ENCODE measurements around the gene ADAT2. TPM values are rescaled to one million over a fixed set of nuclear protein-coding genes. Genes with fewer than 3 reads are reported as not detected.

Gene ADAT2
- polyA plus RNA-seq, 3 donors: 0.08 to 9.7 (median 0.51) TPM

DNA sequence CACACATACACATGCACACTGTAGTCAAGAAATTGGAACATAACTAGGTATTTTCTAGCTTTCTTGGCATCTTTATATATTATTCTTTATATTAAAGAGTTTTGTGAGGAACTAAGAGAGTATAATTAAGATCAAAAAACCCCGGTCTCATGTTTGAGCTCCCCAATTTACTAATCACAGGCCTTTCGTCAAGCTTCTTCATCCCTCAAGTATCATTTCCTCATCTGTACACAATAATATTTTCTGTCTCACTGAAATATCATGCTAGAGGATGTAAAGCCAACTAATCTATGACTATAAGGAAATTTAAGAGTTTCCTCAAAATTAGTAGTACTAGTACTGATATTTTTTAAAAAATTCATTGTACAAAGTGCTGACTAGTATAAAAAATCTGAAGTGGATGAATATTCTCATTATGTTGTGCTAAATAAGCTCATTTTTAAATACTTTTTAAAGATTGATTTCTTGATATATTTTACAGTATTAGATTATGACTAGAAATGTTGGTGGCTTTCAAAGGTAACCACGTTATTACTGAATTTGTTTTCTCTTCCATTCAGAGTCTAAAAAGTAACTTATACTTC is 28.1 kb upstream of the ADAT2 start:
- no peaks in the 10 kb centered on the region for H4K20me1 ChIP-seq (ENCODE audit: insufficient read depth, low read length)
- intact Hi-C loops (cut with micrococcal nuclease): no loop called here
- Mint-ChIP-seq H3K4me3 (no peak overlapping the region), H3K27me3 (ENCODE audit: low read depth in 3 of 3) (no peaks in the 10 kb centered on the region), H3K4me1 (peaks cover 6% of the 10 kb centered on the region), H3K27ac (no peak overlapping the region), H3K9me3 (peaks cover 0 to 1% (median 0%) of the 10 kb centered on the region in 7 donors), H3K36me3 (peaks cover 23 to 36% of the 10 kb centered on the region in 2 donors)
- no peak overlapping the region for H3K27ac ChIP-seq (ENCODE audit: low read depth in 1 of 2, low read length in 2 of 2)
- H3K4me1 ChIP-seq (ENCODE audit: control insufficient read depth in 1 of 2, insufficient read depth in 2 of 2, low read length in 2 of 2): no peaks in the 10 kb centered on the region
- no peak overlapping the region for H2AFZ ChIP-seq (ENCODE audit: insufficient read depth, low read depth, low read length, poor library complexity, severe bottlenecking)
- peaks cover 3 to 19% of the 10 kb centered on the region in 2 donors for H3K36me3 ChIP-seq (replicated peaks in 1 of 2; ENCODE audit: control insufficient read depth in 1 of 2, insufficient read depth in 2 of 2, low read length in 2 of 2)
- H3K9ac ChIP-seq (ENCODE audit: insufficient read depth, low read length, poor library complexity, severe bottlenecking): no peak overlapping the region
- no peaks in the 10 kb centered on the region for H3K9me3 ChIP-seq (replicated peaks in 1 of 2; ENCODE audit: control insufficient read depth in 1 of 2, insufficient read depth in 1 of 2, low read length in 2 of 2)
- DNase-seq: no peak
- WGBS (ENCODE audit: insufficient coverage): no CpG with 5 or more reads among the region's 3 CpGs
- H3K27me3 ChIP-seq (ENCODE audit: control insufficient read depth in 2 of 2, insufficient read depth in 2 of 2, low read length in 2 of 2): no peaks in the 10 kb centered on the region
- H3K79me2 ChIP-seq (ENCODE audit: insufficient read depth, low read length): no peaks in the 10 kb centered on the region
- no peak overlapping the region for H3K4me2 ChIP-seq (replicated peaks; ENCODE audit: extremely low read depth, low read length, poor library complexity, severe bottlenecking)
- TF ChIP-seq, protein P1, sequence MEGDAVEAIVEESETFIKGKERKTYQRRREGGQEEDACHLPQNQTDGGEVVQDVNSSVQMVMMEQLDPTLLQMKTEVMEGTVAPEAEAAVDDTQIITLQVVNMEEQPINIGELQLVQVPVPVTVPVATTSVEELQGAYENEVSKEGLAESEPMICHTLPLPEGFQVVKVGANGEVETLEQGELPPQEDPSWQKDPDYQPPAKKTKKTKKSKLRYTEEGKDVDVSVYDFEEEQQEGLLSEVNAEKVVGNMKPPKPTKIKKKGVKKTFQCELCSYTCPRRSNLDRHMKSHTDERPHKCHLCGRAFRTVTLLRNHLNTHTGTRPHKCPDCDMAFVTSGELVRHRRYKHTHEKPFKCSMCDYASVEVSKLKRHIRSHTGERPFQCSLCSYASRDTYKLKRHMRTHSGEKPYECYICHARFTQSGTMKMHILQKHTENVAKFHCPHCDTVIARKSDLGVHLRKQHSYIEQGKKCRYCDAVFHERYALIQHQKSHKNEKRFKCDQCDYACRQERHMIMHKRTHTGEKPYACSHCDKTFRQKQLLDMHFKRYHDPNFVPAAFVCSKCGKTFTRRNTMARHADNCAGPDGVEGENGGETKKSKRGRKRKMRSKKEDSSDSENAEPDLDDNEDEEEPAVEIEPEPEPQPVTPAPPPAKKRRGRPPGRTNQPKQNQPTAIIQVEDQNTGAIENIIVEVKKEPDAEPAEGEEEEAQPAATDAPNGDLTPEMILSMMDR (IDR thresholded peaks at IDR 0.05): no peak
- no peak overlapping the region for H3K4me3 ChIP-seq (replicated peaks in 1 of 3; ENCODE audit: low read depth in 2 of 3, low read length in 3 of 3)

DNA sequence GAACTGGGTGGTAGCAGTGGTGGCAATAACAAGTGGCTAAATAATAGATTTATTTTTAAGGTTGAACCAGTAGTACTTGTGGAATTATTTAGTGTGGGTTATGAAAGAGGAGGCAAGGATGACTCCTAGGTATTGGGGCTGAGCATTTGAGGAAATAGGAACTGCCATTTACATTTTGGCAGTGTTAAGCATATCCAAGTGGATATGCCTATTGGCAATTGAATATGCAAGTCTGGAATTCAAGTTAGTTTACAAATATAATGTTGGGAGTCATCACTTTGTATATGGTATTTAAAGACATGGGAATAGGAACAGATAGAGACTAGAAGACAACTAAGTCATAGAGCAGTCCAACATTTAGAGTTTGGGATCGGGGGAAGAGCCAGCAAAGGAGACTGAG is 26.1 kb upstream of the ADAT2 start:
- H3K4me2 ChIP-seq (replicated peaks; ENCODE audit: extremely low read depth, low read length, poor library complexity, severe bottlenecking): no peak overlapping the region
- peaks cover 37 to 50% of the 10 kb centered on the region in 2 donors for H3K36me3 Mint-ChIP-seq
- H3K9ac ChIP-seq (ENCODE audit: insufficient read depth, low read length, poor library complexity, severe bottlenecking): no peak overlapping the region

More for the DNA sequence above, 26.1 kb upstream of the ADAT2 start:
- Histone ChIP-seq H3K27me3 (ENCODE audit: control insufficient read depth in 2 of 2, insufficient read depth in 2 of 2, low read length in 2 of 2) (no peaks in the 10 kb centered on the region), H3K4me3 (replicated peaks in 1 of 3; ENCODE audit: low read depth in 2 of 3, low read length in 3 of 3) (no peak overlapping the region), H3K27ac (ENCODE audit: low read depth in 1 of 2, low read length in 2 of 2) (no peak overlapping the region), H3K79me2 (ENCODE audit: insufficient read depth, low read length) (no peaks in the 10 kb centered on the region), H3K4me1 (ENCODE audit: control insufficient read depth in 1 of 2, insufficient read depth in 2 of 2, low read length in 2 of 2) (no peaks in the 10 kb centered on the region), H4K20me1 (ENCODE audit: insufficient read depth, low read length) (no peaks in the 10 kb centered on the region), H3K36me3 (replicated peaks in 1 of 2; ENCODE audit: control insufficient read depth in 1 of 2, insufficient read depth in 2 of 2, low read length in 2 of 2) (peaks cover 12 to 39% of the 10 kb centered on the region in 2 donors), H3K9me3 (replicated peaks in 1 of 2; ENCODE audit: control insufficient read depth in 1 of 2, insufficient read depth in 1 of 2, low read length in 2 of 2) (no peaks in the 10 kb centered on the region), H2AFZ (ENCODE audit: insufficient read depth, low read depth, low read length, poor library complexity, severe bottlenecking) (no peak overlapping the region)
- H3K4me3 Mint-ChIP-seq: no peak overlapping the region
- H3K9me3 Mint-ChIP-seq: peaks cover 0 to 1% (median 0%) of the 10 kb centered on the region in 7 donors
- WGBS (ENCODE audit: insufficient coverage): 100% methylated on average over 1 of the region's 1 CpG
- no peaks in the 10 kb centered on the region for H3K27me3 Mint-ChIP-seq (ENCODE audit: low read depth in 3 of 3)
- no peak for DNase-seq
- TF ChIP-seq, protein P1 (IDR thresholded peaks at IDR 0.05): no peak
- no peak overlapping the region for H3K27ac Mint-ChIP-seq
- intact Hi-C loops (cut with micrococcal nuclease): no loop called here
- peaks cover 6% of the 10 kb centered on the region for H3K4me1 Mint-ChIP-seq
